Stimulated activated naive B cell treated with anti-CD40 and anti-IgM and Interleukin-4, amounts not matched to agents 10 μg/mL and 1 μg/mL and 100 μg/mL, for 72 hours (primary cell): ENCODE results near the gene PLCB1.
"Not testable (repeated sequence)": the region's sequence is repeated elsewhere in the genome, so short reads cannot be mapped to it uniquely, and the experiment has no call there.

ENCODE experiments used
- ATAC-seq, 2 donors: fragments of 150-1000 bp; cut with Tn5 transposase; replicated peaks; 2 replicates each; pipeline ENCODE4 v1.10.0; 2021; ENCODE audit warnings: moderate library complexity in 1 of 2
- DNase-seq: peaks from one replicate; pipeline ENCODE4 v3.0.0; 2021
- H3K27ac Mint-ChIP-seq: one replicate; pipeline ENCODE4 v1.8.0; 2022; ENCODE audit warnings: mild to moderate bottlenecking, mixed read lengths
- H3K27me3 Mint-ChIP-seq, 2 donors: one replicate each; pipeline ENCODE4 v1.8.0; 2022; ENCODE audit warnings: mixed read lengths in 2 of 2
- H3K36me3 Mint-ChIP-seq, 2 donors: one replicate each; pipeline ENCODE4 v1.8.0; 2022; ENCODE audit warnings: mixed read lengths in 2 of 2, mild to moderate bottlenecking in 1 of 2
- H3K4me1 Mint-ChIP-seq, 2 donors: one replicate each; pipeline ENCODE4 v1.8.0; 2022; ENCODE audit warnings: mixed read lengths in 2 of 2, mild to moderate bottlenecking in 1 of 2
- H3K4me3 Mint-ChIP-seq, 2 donors: one replicate each; pipeline ENCODE4 v1.8.0; 2022; ENCODE audit warnings: mild to moderate bottlenecking in 2 of 2, mixed read lengths in 2 of 2, moderate library complexity in 1 of 2
- H3K9me3 Mint-ChIP-seq, 2 donors: one replicate each; pipeline ENCODE4 v1.8.0; 2022; ENCODE audit warnings: mixed read lengths in 2 of 2, mild to moderate bottlenecking in 1 of 2

Gene PLCB1

GRCh38 chr20:8811801-8812594 lies 679.9 kb downstream of the PLCB1 start:
- H3K4me3 Mint-ChIP-seq = no peak overlapping the region
- no peaks in the 10 kb centered on the region for H3K36me3 Mint-ChIP-seq
- no peaks in the 10 kb centered on the region for H3K4me1 Mint-ChIP-seq
- DNase-seq (no peak), ATAC-seq (no peak)
- H3K27me3 Mint-ChIP-seq = peaks cover 0 to 6% of the 10 kb centered on the region in 2 donors
- H3K9me3 Mint-ChIP-seq = no peaks in the 10 kb centered on the region
- no peak overlapping the region for H3K27ac Mint-ChIP-seq

- ATAC-seq (no peak), DNase-seq (no peak)
- H3K4me1 Mint-ChIP-seq = no peaks in the 10 kb centered on the region
- H3K36me3 Mint-ChIP-seq = no peaks in the 10 kb centered on the region
- no peak overlapping the region for H3K27ac Mint-ChIP-seq
- no peak overlapping the region for H3K4me3 Mint-ChIP-seq
- H3K27me3 Mint-ChIP-seq = peaks cover 0 to 6% of the 10 kb centered on the region in 2 donors
- H3K9me3 Mint-ChIP-seq = no peaks in the 10 kb centered on the region
These were observed 680.8 kb downstream of the PLCB1 start for GRCh38 chr20:8812817-8813216.

GRCh38 chr20:8815208-8815607 lies 683.1 kb downstream of the PLCB1 start:
- no peak for DNase-seq
- H3K27me3 Mint-ChIP-seq = peaks cover 0 to 6% of the 10 kb centered on the region in 2 donors
- H3K4me1 Mint-ChIP-seq = no peaks in the 10 kb centered on the region
- no peak overlapping the region for H3K27ac Mint-ChIP-seq
- no peak for ATAC-seq
- no peak overlapping the region for H3K4me3 Mint-ChIP-seq
- H3K36me3 Mint-ChIP-seq = no peaks in the 10 kb centered on the region
- no peaks in the 10 kb centered on the region for H3K9me3 Mint-ChIP-seq

GRCh38 chr20:8829256-8829655 lies 697.2 kb downstream of the PLCB1 start:
- ATAC-seq = no peak
- Mint-ChIP-seq H3K27me3 (no peaks in the 10 kb centered on the region), H3K9me3 (peaks cover 0 to 2% of the 10 kb centered on the region in 2 donors), H3K36me3 (no peaks in the 10 kb centered on the region), H3K27ac (no peak overlapping the region), H3K4me3 (no peak overlapping the region), H3K4me1 (no peaks in the 10 kb centered on the region)
- no peak for DNase-seq

GRCh38 chr20:8834294-8834693 lies 702.2 kb downstream of the PLCB1 start:
- not testable (repeated sequence) for ATAC-seq, H3K27me3 Mint-ChIP-seq, H3K4me1 Mint-ChIP-seq, H3K4me3 Mint-ChIP-seq, H3K9me3 Mint-ChIP-seq, H3K36me3 Mint-ChIP-seq, H3K27ac Mint-ChIP-seq, DNase-seq

GRCh38 chr20:8834851-8835250 lies 702.8 kb downstream of the PLCB1 start:
- Mint-ChIP-seq H3K4me1 (no peaks in the 10 kb centered on the region), H3K27ac (no peak overlapping the region), H3K36me3 (no peaks in the 10 kb centered on the region), H3K9me3 (peaks cover 0 to 2% of the 10 kb centered on the region in 2 donors), H3K27me3 (no peaks in the 10 kb centered on the region), H3K4me3 (no peak overlapping the region)
- ATAC-seq (no peak), DNase-seq (no peak)

- Mint-ChIP-seq H3K4me1 (no peaks in the 10 kb centered on the region), H3K36me3 (no peaks in the 10 kb centered on the region), H3K4me3 (no peak overlapping the region), H3K27ac (no peak overlapping the region), H3K9me3 (peaks cover 0 to 2% of the 10 kb centered on the region in 2 donors), H3K27me3 (no peaks in the 10 kb centered on the region)
- ATAC-seq = no peak
- no peak for DNase-seq
These were observed 705.3 kb downstream of the PLCB1 start for GRCh38 chr20:8837396-8837795.

GRCh38 chr20:8842525-8842924 lies 710.5 kb downstream of the PLCB1 start:
- H3K9me3 Mint-ChIP-seq = peaks cover 0 to 2% of the 10 kb centered on the region in 2 donors
- no peak overlapping the region for H3K27ac Mint-ChIP-seq
- no peaks in the 10 kb centered on the region for H3K27me3 Mint-ChIP-seq
- no peaks in the 10 kb centered on the region for H3K4me1 Mint-ChIP-seq
- no peak for DNase-seq
- no peak overlapping the region for H3K4me3 Mint-ChIP-seq
- no peaks in the 10 kb centered on the region for H3K36me3 Mint-ChIP-seq
- no peak for ATAC-seq

GRCh38 chr20:8844179-8844578 lies 712.1 kb downstream of the PLCB1 start:
- no peak overlapping the region for H3K4me3 Mint-ChIP-seq
- H3K27ac Mint-ChIP-seq = no peak overlapping the region
- ATAC-seq (no peak), DNase-seq (no peak)
- peaks cover 0 to 2% of the 10 kb centered on the region in 2 donors for H3K9me3 Mint-ChIP-seq
- H3K36me3 Mint-ChIP-seq = no peaks in the 10 kb centered on the region
- no peaks in the 10 kb centered on the region for H3K4me1 Mint-ChIP-seq
- H3K27me3 Mint-ChIP-seq = no peaks in the 10 kb centered on the region

- Mint-ChIP-seq H3K27me3 (no peaks in the 10 kb centered on the region), H3K4me3 (no peak overlapping the region), H3K27ac (no peak overlapping the region), H3K9me3 (peaks cover 0 to 2% of the 10 kb centered on the region in 2 donors), H3K4me1 (no peaks in the 10 kb centered on the region), H3K36me3 (no peaks in the 10 kb centered on the region)
- no peak for ATAC-seq
- no peak for DNase-seq
These were observed 717.9 kb downstream of the PLCB1 start for GRCh38 chr20:8849990-8850389.

- Mint-ChIP-seq H3K9me3 (no peaks in the 10 kb centered on the region), H3K4me1 (no peaks in the 10 kb centered on the region), H3K4me3 (no peak overlapping the region), H3K27ac (peak overlapping the region; percentile 42), H3K36me3 (no peaks in the 10 kb centered on the region), H3K27me3 (no peaks in the 10 kb centered on the region)
- no peak for DNase-seq
- no peak for ATAC-seq
These were observed 719.4 kb downstream of the PLCB1 start for GRCh38 chr20:8851446-8851845.

GRCh38 chr20:8851919-8852318 lies 719.9 kb downstream of the PLCB1 start:
- H3K27me3 Mint-ChIP-seq, H3K36me3 Mint-ChIP-seq, H3K4me1 Mint-ChIP-seq, H3K4me3 Mint-ChIP-seq, DNase-seq, ATAC-seq, H3K27ac Mint-ChIP-seq, H3K9me3 Mint-ChIP-seq: not testable (repeated sequence)

- not testable (repeated sequence) for H3K27me3 Mint-ChIP-seq, H3K4me3 Mint-ChIP-seq, H3K9me3 Mint-ChIP-seq, H3K36me3 Mint-ChIP-seq, H3K27ac Mint-ChIP-seq, DNase-seq, ATAC-seq, H3K4me1 Mint-ChIP-seq
These were observed 721.1 kb downstream of the PLCB1 start for GRCh38 chr20:8853211-8853610.

GRCh38 chr20:8853805-8854338 lies 721.8 kb downstream of the PLCB1 start:
- Mint-ChIP-seq H3K36me3 (no peaks in the 10 kb centered on the region), H3K27me3 (no peaks in the 10 kb centered on the region), H3K27ac (no peak overlapping the region), H3K4me3 (no peak overlapping the region), H3K4me1 (no peaks in the 10 kb centered on the region), H3K9me3 (peaks cover 0 to 2% of the 10 kb centered on the region in 2 donors)
- DNase-seq = no peak
- ATAC-seq = peak; percentile 76 to 79

- DNase-seq (no peak), ATAC-seq (no peak)
- H3K4me3 Mint-ChIP-seq = no peak overlapping the region
- no peaks in the 10 kb centered on the region for H3K4me1 Mint-ChIP-seq
- H3K27me3 Mint-ChIP-seq = no peaks in the 10 kb centered on the region
- no peak overlapping the region for H3K27ac Mint-ChIP-seq
- H3K36me3 Mint-ChIP-seq = no peaks in the 10 kb centered on the region
- peaks cover 0 to 2% of the 10 kb centered on the region in 2 donors for H3K9me3 Mint-ChIP-seq
These were observed 722.5 kb downstream of the PLCB1 start for GRCh38 chr20:8854571-8854970.
